Bronchial epithelial cell (primary cell): ENCODE data around the gene CETP. TPM values are rescaled to one million over a fixed set of nuclear protein-coding genes. Genes with fewer than 3 reads are reported as not detected.

Experiments used
- DNase-seq: peaks from one replicate; pipeline ENCODE4 v3.0.0-alpha.2; 2010; ENCODE audit warnings: low read depth
- FAIRE-seq: peaks from 2 replicates; lab custom pipeline; 2011; peaks lifted over from hg19 to GRCh38; lab: Jason Lieb, UNC
- H3K27me3 ChIP-seq: 2 replicates; pipeline ENCODE4 v1.5.1; 2011; ENCODE audit warnings: low read length; ENCODE audit not compliant: control insufficient read depth, insufficient read depth
- H3K36me3 ChIP-seq: 2 replicates; pipeline ENCODE4 v1.5.1; 2011; ENCODE audit warnings: low read length; ENCODE audit not compliant: control insufficient read depth, insufficient read depth
- H3K4me3 ChIP-seq: 2 replicates; pipeline ENCODE4 v1.5.1; 2011; ENCODE audit warnings: mild to moderate bottlenecking, low read depth, low read length, control low read depth
- CTCF ChIP-seq: IDR thresholded peaks from 2 replicates; pipeline ENCODE4 v1.5.1; 2011; ENCODE audit warnings: mild to moderate bottlenecking, moderate library complexity, low read length, control low read depth, inconsistent platforms; ENCODE audit not compliant: insufficient read depth, severe bottlenecking
- total RNA-seq: library from RNA; depleted of rRNA; stranded (reverse); fragments of >200 nt; gene quantifications from 2 replicates; pipeline ENCODE4 v1.2.1, GENCODE V29; 2014

CETP gene
- total RNA-seq, 1 donor from 2014 or later, result not detected

- no peaks in the 10 kb centered on the region for H3K36me3 ChIP-seq
- H3K4me3 ChIP-seq, result no peak overlapping the region
- DNase-seq (no peak), FAIRE-seq (no peak)
- H3K27me3 ChIP-seq, result no peaks in the 10 kb centered on the region
- TF ChIP-seq CTCF, result no peak
Measured at GRCh38 chr16:57009643-57010170, 48.0 kb downstream of the CETP start.

GRCh38 chr16:57012353-57012752 lies 50.6 kb downstream of the CETP start:
- no peak overlapping the region for H3K4me3 ChIP-seq
- H3K36me3 ChIP-seq, result no peaks in the 10 kb centered on the region
- FAIRE-seq (no peak), DNase-seq (no peak)
- no peaks in the 10 kb centered on the region for H3K27me3 ChIP-seq
- no peak for TF ChIP-seq CTCF

- Histone ChIP-seq H3K27me3 (no peaks in the 10 kb centered on the region), H3K4me3 (no peak overlapping the region), H3K36me3 (no peaks in the 10 kb centered on the region)
- FAIRE-seq, result no peak
- DNase-seq, result peak; percentile 61
- TF ChIP-seq CTCF, result no peak
Measured at GRCh38 chr16:57013229-57013628, 51.5 kb downstream of the CETP start.

- FAIRE-seq, result no peak
- no peak for TF ChIP-seq CTCF
- H3K27me3 ChIP-seq, result no peaks in the 10 kb centered on the region
Measured at GRCh38 chr16:57013902-57014301, 52.2 kb downstream of the CETP start.

GRCh38 chr16:57016301-57016700 lies 54.6 kb downstream of the CETP start:
- no peak overlapping the region for H3K4me3 ChIP-seq
- no peaks in the 10 kb centered on the region for H3K27me3 ChIP-seq
- TF ChIP-seq CTCF, result no peak
- no peaks in the 10 kb centered on the region for H3K36me3 ChIP-seq
- DNase-seq (no peak), FAIRE-seq (no peak)

More at GRCh38 chr16:57013902-57014301, 52.2 kb downstream of the CETP start:
- DNase-seq, result no peak
- Histone ChIP-seq H3K4me3 (no peak overlapping the region), H3K36me3 (no peaks in the 10 kb centered on the region)

GRCh38 chr16:57016831-57017230 lies 55.1 kb downstream of the CETP start:
- no peaks in the 10 kb centered on the region for H3K36me3 ChIP-seq
- FAIRE-seq (no peak), DNase-seq (no peak)
- no peaks in the 10 kb centered on the region for H3K27me3 ChIP-seq
- H3K4me3 ChIP-seq, result no peak overlapping the region
- TF ChIP-seq CTCF, result no peak
